Gastroesophageal sphincter (tissue), 4 donors: ENCODE measurements around the gene SLC3A2. TPM values are rescaled to one million over a fixed set of nuclear protein-coding genes. Genes with fewer than 3 reads are reported as not detected.
"Not testable (repeated sequence)": the region's sequence is repeated elsewhere in the genome, so short reads cannot be mapped to it uniquely, and the experiment has no call there.

Experiments
- ATAC-seq: fragments of 150-250 bp; one replicate; pipeline ENCODE4 v1.9.1; 2016; ENCODE audit warnings: mild to moderate bottlenecking, moderate library complexity
- H3K27ac ChIP-seq, 4 donors: fragments of 200-600 bp; sonication (generic) in 3 of 4; 1 replicate in 3 of 4; 2 replicates in 1 of 4; pipeline ENCODE4 v1.5.1; 2016 to 2019
- H3K27me3 ChIP-seq: fragments of 200-600 bp; sonication (generic); one replicate; pipeline ENCODE4 v1.5.1; 2019
- H3K36me3 ChIP-seq, 2 donors: fragments of 200-600 bp; sonication (generic); one replicate each; pipeline ENCODE4 v1.5.1; 2019; ENCODE audit warnings: control low read depth in 1 of 2
- H3K4me1 ChIP-seq, 3 donors: fragments of 200-600 bp; sonication (generic); 1 replicate in 2 of 3; 2 replicates in 1 of 3; pipeline ENCODE4 v1.5.1; 2016 to 2019; ENCODE audit warnings: control low read depth in 2 of 3
- H3K4me3 ChIP-seq, 2 donors: fragments of 200-600 bp; sonication (generic); one replicate each; pipeline ENCODE4 v1.5.1; 2019; ENCODE audit warnings: mild to moderate bottlenecking in 1 of 2, moderate library complexity in 1 of 2
- H3K9me3 ChIP-seq, 3 donors: fragments of 200-600 bp; sonication (generic); one replicate each; pipeline ENCODE4 v1.5.1; 2017 to 2019; ENCODE audit warnings: control low read depth in 2 of 3
- EP300 ChIP-seq: sonication (generic); formaldehyde crosslinking; IDR thresholded peaks from one replicate; pipeline ENCODE4 v1.6.1; 2017; ENCODE audit warnings: antibody characterized with exemption, mild to moderate bottlenecking
- POLR2A ChIP-seq, 2 donors: fragments of 450-650 bp; IDR thresholded peaks; one replicate each; pipeline ENCODE4 v1.6.1; 2017; ENCODE audit warnings: antibody characterized with exemption in 2 of 2, mild to moderate bottlenecking in 2 of 2, moderate library complexity in 1 of 2
- POLR2AphosphoS5 ChIP-seq: sonication (generic); formaldehyde crosslinking; IDR thresholded peaks from one replicate; pipeline ENCODE4 v1.6.1; 2017; ENCODE audit warnings: antibody characterized with exemption
- WGBS, 2 donors: methylation state at CpG; one replicate each; pipeline ENCODE4 v1.1.5; 2018; ENCODE audit warnings: low coverage in 1 of 2; 5-methylcytosine and 5-hydroxymethylcytosine counted together
- total RNA-seq, 4 donors: library from RNA; depleted of rRNA; stranded (reverse); fragments of >200 nt; gene quantifications; one replicate each; pipeline ENCODE4 v1.1.0, GENCODE V29; 2016
- TF ChIP-seq, protein P1 (sequence below), 4 experiments: fragments of 200-600 bp in 2 of 4; fragments of 450-650 bp in 2 of 4; sonication (generic) in 1 of 4; IDR thresholded peaks; one replicate each; pipeline ENCODE4 v1.5.1; 2017 to 2019; ENCODE audit warnings: antibody characterized with exemption in 4 of 4, mild to moderate bottlenecking in 2 of 4, moderate library complexity in 2 of 4

Gene SLC3A2
- total RNA-seq, 4 donors from 2014 or later = 66.9 to 144 (median 80.2) TPM

DNA sequence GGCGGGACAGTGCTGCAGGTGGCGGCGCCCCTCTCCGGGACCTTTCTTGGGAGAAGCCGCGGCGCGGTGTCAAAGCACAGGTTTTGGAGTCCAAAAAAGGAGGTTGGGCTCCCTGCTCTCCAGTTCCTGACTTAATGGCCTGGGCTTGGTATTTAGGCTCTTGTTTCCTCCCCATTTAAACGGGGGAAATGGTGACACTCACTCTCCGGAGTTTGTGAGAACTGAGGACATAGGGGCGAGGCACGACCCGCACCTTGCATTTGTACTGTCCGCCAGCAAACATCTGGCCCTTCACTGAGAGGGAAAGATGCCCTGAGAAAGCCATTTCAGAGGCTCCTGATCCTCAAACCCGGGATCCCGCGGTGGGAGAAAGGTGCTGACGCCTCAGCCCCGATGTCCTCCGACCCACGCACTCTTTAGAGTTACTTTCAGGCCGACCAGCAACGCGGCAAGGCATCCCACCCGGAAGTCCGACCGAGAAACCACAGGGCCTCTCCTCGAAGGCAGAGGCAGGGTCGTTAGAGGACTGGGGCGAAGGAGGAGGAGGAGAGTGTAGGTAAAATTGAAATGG, 38.4 kb upstream of the SLC3A2 start:
- ATAC-seq = peak; percentile 2
- Histone ChIP-seq H3K4me3 (peak overlapping the region; percentile 34 to 81), H3K4me1 (peaks cover 0 to 40% (median 9%) of the 10 kb centered on the region in 3 donors), H3K27me3 (no peaks in the 10 kb centered on the region), H3K36me3 (peaks cover 0 to 8% of the 10 kb centered on the region in 2 donors), H3K27ac (peak overlapping the region; percentile 94 to 98 (median 95)), H3K9me3 (no peaks in the 10 kb centered on the region)
- WGBS, 2 donors = 9 to 57% methylated on average over 1 to 10 of the region's 30 CpGs
- TF ChIP-seq POLR2A (IDR thresholded peaks at IDR 0.05) (no peak), EP300 (no peak), POLR2AphosphoS5 (no peak)
- TF ChIP-seq, protein P1, sequence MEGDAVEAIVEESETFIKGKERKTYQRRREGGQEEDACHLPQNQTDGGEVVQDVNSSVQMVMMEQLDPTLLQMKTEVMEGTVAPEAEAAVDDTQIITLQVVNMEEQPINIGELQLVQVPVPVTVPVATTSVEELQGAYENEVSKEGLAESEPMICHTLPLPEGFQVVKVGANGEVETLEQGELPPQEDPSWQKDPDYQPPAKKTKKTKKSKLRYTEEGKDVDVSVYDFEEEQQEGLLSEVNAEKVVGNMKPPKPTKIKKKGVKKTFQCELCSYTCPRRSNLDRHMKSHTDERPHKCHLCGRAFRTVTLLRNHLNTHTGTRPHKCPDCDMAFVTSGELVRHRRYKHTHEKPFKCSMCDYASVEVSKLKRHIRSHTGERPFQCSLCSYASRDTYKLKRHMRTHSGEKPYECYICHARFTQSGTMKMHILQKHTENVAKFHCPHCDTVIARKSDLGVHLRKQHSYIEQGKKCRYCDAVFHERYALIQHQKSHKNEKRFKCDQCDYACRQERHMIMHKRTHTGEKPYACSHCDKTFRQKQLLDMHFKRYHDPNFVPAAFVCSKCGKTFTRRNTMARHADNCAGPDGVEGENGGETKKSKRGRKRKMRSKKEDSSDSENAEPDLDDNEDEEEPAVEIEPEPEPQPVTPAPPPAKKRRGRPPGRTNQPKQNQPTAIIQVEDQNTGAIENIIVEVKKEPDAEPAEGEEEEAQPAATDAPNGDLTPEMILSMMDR (IDR thresholded peaks at IDR 0.05) = no peak

DNA sequence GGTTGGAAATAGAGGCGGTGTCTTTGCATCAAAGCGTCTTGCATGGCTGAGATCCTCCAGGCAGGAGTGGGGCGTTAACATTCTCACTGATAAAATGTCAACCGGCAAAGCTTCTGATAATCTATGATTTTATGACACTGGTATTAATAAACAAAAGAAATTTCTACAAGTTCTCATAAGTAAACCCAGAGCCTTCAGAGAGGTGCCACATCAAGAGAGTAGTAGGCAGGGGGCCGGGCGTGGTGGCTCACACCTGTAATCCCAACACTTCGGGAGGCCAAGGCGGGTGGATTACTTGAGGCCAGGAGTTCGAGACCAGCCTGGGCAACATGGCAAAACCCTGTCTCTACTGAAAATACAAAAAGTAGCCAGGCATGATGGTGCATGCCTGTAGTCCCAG, 37.8 kb upstream of the SLC3A2 start:
- ATAC-seq, H3K36me3 ChIP-seq, H3K4me3 ChIP-seq, H3K27me3 ChIP-seq, H3K9me3 ChIP-seq: not testable (repeated sequence)
- peak overlapping the region; percentile 94 to 98 (median 95) for H3K27ac ChIP-seq
- peaks cover 0 to 34% (median 9%) of the 10 kb centered on the region in 3 donors for H3K4me1 ChIP-seq
- 68% methylated on average over 6 of the region's 9 CpGs; no CpG with 5 or more reads in 1 of the 2 donors for WGBS, 2 donors

DNA sequence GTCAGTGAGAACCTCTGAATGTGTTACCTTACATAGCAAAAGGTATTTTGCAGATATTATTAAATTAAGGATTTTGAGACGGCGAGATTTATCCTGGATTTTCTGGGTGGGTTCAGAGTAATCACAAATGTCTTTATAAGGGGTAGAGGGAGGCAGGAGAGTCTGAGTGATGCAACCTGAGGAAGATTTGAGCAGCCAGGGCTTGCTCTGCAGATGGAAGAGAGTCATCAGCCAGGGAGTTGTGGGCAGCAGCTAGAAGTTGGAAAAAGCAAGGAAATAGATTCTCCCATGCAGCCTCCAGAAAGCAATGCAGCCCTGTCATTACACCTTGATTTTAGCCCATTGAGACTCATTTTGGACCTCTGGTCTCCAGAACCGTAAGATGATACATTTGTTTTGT, 37.2 kb upstream of the SLC3A2 start:
- Histone ChIP-seq H3K4me3 (no peak overlapping the region), H3K9me3 (no peaks in the 10 kb centered on the region), H3K27ac (no peak overlapping the region), H3K36me3 (no peaks in the 10 kb centered on the region), H3K4me1 (peaks cover 0 to 28% (median 8%) of the 10 kb centered on the region in 3 donors), H3K27me3 (no peaks in the 10 kb centered on the region)
- TF ChIP-seq EP300 (no peak), POLR2A (IDR thresholded peaks at IDR 0.05) (no peak), POLR2AphosphoS5 (no peak)
- TF ChIP-seq, protein P1 (IDR thresholded peaks at IDR 0.05) = no peak
- 93 to 100% methylated on average over 1 to 3 of the region's 3 CpGs for WGBS, 2 donors
- no peak for ATAC-seq

DNA sequence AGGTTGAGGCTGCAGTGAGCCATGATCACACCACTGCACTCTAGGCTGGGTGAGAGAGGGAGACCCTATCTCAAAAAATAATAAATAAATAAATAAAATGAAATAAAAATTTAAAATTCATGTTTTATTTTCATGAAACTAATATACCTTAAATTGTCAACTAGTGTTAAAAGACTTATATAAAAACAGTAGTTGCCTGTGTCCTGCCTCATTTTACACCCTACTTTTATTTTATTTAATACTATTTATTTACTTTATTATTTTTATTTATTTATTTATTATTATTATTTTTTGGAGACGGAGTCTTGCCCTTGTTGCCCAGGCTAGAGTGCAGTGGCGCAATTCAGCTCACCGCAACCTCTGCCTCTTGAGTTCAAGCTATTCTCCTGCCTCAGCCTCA, 36.5 kb upstream of the SLC3A2 start:
- 94% methylated on average over 3 of the region's 3 CpGs; no CpG with 5 or more reads in 1 of the 2 donors for WGBS, 2 donors
- Histone ChIP-seq H3K4me3 (no peak overlapping the region), H3K4me1 (peaks cover 0 to 21% (median 4%) of the 10 kb centered on the region in 3 donors), H3K36me3 (no peaks in the 10 kb centered on the region), H3K27me3 (no peaks in the 10 kb centered on the region), H3K27ac (no peak overlapping the region), H3K9me3 (no peaks in the 10 kb centered on the region)
- no peak for TF ChIP-seq POLR2AphosphoS5
- no peak for ATAC-seq

DNA sequence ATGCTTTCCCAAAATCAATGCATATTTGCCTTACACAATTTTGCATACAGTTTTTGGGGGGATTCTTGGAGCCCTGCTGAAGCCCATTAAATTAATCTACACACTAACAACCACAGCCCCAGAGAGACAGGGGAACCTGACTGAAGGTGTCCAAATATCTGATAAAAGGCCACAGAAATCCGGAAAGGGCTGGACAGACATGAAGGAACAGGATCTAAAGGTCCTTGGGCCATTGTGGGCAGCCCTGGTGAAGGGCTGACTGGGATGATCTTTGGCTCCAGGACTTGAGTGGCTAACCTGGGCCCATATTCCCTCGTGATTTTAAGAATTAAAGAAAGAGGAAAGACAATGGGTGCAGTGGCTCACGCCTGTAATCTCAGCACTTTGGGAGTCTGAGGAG, 34.5 kb upstream of the SLC3A2 start:
- ATAC-seq = no peak
- WGBS, 2 donors = 61 to 87% methylated on average over 2 to 3 of the region's 3 CpGs

DNA sequence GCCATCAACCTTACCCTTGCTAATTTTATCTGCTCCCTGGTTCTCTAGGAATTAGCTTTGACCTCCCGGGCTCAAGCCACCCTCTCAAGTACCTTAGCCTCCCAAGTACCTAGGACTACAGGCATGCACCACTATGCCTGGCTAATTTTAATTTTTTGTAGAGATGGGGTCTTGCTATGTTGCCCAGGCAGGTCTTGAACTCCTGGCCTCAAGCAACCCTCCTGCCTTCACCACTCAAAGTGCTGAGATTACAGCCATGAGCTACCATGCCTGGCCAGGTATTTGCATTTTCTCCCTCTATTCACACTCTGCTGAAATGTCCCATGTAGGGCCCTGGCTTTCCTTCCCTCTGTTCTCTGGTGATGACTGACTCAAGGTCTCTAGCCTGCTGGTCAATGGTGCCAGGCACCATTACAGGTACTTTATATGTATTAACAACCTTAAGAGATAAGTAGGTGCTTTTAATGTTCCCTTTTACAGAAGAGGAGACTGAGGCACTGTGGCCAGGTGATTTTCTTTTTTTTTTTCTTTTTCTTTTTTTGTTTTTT, 32.9 kb upstream of the SLC3A2 start:
- peaks cover 0 to 19% of the 10 kb centered on the region in 2 donors for H3K36me3 ChIP-seq
- no peak overlapping the region for H3K4me3 ChIP-seq
- peaks cover 0 to 5% (median 0%) of the 10 kb centered on the region in 3 donors for H3K4me1 ChIP-seq
- H3K27ac ChIP-seq = no peak overlapping the region
- 92 to 100% methylated on average over 1 of the region's 1 CpG for WGBS, 2 donors
- TF ChIP-seq EP300 (no peak), POLR2AphosphoS5 (no peak), POLR2A (IDR thresholded peaks at IDR 0.05) (no peak)
- TF ChIP-seq, protein P1 (IDR thresholded peaks at IDR 0.05) = no peak
- no peak for ATAC-seq
- no peaks in the 10 kb centered on the region for H3K27me3 ChIP-seq
- H3K9me3 ChIP-seq = no peaks in the 10 kb centered on the region

More for the DNA sequence above, 34.5 kb upstream of the SLC3A2 start:
- H3K4me3 ChIP-seq = no peak overlapping the region
- H3K36me3 ChIP-seq = peaks cover 0 to 2% of the 10 kb centered on the region in 2 donors
- H3K9me3 ChIP-seq = no peaks in the 10 kb centered on the region
- H3K27ac ChIP-seq = no peak overlapping the region
- peaks cover 0 to 13% (median 4%) of the 10 kb centered on the region in 3 donors for H3K4me1 ChIP-seq
- TF ChIP-seq POLR2A (IDR thresholded peaks at IDR 0.05) = no peak
- TF ChIP-seq POLR2AphosphoS5 = no peak
- no peaks in the 10 kb centered on the region for H3K27me3 ChIP-seq
